Caki2 (cell line): ENCODE results near the gene STARD13. TPM values are rescaled to one million over a fixed set of nuclear protein-coding genes. Genes with fewer than 3 reads are reported as not detected.
A peak's percentile ranks its signal among the peaks of the same experiment; 100 is the strongest.

ENCODE experiments used
- DNase-seq: peaks from one replicate; pipeline ENCODE4 v3.0.0-alpha.2; 2015; ENCODE audit warnings: low read depth
- in situ Hi-C: cut with HindIII; loops from 2 replicates; pipeline ENCODE4 v1.10.0; 2016; ENCODE audit warnings: low sequenced_read_pairs, low pct_unique_long_range_greater_than_20kb, mixed read lengths
- total RNA-seq: library from RNA; depleted of rRNA; stranded (reverse); fragments of >200 nt; shearing (Covaris generic); gene quantifications from 2 replicates; pipeline ENCODE4 v1.2.3, GENCODE V29; 2014; ENCODE audit warnings: low replicate concordance

Gene STARD13
- total RNA-seq, 1 experiment from 2014 or later: 9.3 TPM

DNA sequence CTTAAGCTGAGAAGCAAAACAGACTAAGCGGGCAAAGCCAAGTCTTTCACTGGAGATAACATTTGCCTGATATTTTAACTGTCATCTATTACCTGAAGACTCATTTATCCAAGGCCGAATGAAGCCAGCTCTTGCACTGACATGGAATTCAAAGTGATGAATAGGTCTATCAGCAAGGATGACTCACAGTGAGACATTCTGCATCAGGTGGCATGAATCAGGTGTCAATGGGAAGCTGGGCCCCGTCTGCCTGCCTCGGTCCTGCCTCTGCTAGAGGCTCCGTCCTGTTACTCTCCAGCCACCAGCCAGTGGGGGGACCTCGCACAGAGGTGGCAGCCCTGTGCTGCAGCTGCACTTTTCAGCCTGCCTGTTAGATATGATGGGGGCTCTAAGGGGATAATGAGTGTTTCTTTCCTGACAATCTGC lies 23.5 kb downstream of the STARD13 start:
- DNase-seq: peak; percentile 60
- in situ Hi-C loops: no loop called here

DNA sequence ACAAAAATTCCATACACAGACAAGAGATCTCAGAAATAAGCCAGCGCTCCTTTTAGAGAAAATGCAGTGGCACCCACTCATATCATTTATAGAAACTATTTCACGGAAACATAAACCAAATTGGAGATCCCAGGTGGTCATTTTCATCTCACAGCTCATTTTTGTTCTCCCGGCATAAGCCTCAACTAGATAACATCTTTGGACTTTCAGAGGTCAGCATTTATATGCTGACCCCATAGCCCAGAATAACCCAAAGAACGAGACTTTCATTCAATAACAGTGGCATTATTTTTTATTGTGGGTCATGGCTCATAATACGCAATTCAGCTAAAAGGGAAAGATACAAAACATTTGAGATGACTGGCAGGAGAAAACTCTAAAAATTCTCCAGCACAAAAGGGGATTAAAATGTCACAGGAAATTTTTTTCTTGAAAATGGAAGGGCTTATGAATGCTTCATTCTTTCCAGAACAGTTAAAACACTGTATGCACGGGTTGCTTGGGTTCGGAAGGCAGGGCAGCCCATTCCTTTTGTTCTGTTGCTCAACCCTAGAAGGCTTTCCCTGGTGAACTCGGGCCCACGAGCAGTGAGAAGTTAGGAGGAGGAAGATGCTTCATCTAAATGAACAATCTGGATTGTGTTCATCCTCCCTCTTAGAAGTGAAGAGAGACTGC lies 24.0 kb downstream of the STARD13 start:
- DNase-seq: no peak
- in situ Hi-C loops: no loop called here

DNA sequence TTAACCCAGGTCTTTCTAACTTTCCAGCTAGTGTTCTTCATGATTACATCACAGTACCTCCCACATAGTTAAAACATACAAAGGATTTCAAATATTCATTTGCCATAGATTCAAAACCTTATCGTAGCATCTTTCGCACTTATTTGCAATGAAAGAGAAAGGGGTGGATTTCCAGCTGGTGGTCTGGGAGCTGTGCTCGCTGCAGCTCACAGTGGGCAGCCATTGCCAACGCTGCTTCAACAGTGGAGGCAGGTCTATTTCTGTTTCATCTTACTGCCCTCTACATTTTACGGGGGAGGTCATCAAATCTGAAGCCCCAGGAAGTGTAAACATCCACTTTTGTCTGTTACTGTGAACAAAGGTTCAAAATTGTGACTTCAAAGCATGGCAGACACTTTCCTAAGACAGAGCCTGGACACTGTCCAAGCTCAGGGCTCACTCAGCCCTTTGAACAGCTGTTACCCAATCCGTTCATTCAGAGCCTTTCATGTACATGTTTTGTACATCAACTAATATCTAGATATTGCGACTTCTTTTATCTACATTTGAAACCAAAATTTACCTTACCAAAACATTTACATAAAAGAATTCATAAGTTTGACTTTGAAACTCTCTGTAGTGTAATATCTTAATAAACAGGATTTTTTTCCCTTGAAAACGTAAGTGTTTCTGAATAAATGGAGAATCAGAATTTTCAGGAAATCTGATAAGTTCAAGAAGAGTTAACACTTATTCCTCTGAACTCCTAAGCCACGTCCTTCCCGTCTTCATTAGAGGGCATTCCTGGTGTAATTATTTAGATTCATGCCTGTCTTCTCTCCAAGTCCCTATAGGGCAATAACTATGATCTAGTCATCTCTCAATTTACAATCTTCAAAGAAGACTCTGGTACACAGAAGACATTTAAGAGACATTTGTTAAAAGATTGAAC lies 25.1 kb downstream of the STARD13 start:
- in situ Hi-C loops: no loop called here
- DNase-seq: no peak

DNA sequence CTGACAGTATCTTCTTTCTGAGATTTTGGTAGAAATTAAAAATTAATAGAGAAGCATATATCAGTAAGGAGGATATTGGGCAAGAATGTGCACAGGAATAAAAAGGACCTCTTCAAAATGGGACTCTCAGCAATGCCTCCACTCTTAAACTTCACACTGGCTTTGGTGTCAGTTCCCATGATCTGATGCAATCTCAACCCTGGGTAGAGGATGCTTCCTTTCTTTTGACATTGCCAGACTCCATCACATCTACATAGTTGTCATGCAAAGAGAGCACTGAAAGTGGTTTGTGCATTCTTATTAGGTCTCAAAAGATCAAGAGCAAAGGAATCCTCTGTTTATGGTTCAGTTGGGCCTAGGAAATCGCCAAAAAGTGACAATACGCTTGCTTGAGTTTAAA lies 26.3 kb downstream of the STARD13 start:
- in situ Hi-C loops: no loop called here
- DNase-seq: no peak

DNA sequence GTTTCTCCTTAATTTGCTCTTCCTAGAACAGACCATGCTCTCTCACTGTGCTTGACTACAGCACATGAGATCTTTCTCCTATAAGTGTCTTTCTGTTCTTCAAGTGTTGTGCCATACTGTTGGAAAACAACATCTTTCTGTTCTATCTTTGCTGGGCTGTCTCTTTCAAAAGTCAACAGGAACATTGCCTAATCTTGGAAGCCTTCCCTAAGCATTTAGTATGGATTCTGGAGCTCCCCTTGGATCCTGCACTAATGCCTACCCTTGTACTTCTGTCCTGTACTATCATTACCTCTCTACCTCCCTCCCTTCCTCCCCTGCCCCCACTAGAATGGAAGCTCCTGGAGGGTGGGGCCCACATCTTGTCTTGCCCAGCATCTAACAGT lies 26.8 kb downstream of the STARD13 start:
- in situ Hi-C loops: no loop called here
- DNase-seq: no peak

DNA sequence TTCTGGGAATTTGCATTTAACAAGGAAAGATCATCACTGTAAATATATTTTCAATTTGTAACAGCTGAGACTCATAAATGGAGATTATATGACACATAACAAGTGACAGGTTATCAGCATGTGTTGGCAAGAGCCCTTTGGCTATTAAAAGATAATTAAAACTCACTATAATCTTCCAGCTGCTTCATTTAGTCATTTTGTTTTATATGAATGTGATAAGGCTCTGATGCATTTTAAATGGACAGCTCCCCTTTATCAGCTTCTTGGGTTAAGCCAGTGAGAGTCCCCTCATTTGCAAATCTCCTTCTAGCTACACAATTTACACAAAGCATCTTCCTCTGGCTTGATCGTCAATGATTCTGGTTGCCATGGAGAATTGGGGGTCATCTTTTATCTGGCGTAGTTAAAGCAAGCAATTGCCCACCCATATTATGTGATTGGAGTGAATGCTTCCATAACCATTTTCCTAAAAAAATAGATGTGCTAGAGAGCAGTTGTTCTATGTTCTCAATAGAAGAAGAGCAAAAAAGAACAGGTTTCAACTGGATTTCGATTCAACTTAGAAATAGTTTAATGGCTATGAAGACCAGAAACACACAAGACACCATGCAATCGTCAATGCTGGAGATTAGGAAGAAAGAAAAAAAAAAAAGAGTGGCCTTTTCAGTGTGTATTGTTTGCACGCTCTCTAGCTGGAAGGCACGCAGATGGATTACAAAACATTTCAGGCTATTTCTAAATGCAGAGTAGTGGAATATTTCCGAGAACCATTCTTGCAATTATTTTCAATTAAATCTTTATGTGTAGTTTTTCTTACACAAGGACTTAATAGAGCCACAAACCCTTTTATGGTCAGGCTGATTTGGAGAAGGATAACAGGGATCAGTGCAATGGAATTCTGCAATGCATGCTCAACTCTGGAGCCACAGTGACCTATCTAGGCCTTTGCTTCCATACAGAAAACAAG lies 27.4 kb downstream of the STARD13 start:
- no peak for DNase-seq
- in situ Hi-C loops: no loop called here

DNA sequence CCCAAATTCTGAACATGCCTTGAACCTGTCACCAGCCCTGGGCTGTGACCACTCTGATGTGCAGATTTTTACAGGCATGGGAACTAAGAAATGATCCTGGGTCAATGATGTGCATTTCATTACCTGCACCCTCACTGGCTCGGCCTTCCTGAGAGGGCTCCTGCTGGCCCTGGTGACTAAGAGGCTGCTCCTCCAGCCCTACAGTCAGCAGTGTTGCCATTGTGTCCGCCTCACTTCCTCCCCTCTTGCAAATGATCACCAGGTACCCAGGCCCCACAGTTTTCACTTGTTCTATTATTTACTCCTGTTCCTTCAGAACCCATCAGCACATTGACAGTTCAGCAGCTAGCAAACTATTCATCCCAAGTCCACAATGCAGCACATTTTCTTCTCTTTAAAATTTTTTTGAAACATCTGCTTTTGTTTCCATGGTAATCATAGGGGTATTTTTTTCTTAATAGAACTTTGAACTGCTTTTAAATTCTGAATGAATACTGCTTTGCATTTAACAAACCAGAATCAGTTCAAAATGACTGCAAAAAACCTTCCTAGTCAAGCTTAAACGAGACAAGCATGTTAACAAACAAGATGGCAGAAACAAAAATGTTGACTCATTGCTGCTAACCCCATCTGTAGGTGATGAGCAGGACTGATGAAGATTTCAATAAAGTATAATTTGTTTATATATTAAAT lies 29.3 kb downstream of the STARD13 start:
- in situ Hi-C loops: no loop called here
- no peak for DNase-seq

DNA sequence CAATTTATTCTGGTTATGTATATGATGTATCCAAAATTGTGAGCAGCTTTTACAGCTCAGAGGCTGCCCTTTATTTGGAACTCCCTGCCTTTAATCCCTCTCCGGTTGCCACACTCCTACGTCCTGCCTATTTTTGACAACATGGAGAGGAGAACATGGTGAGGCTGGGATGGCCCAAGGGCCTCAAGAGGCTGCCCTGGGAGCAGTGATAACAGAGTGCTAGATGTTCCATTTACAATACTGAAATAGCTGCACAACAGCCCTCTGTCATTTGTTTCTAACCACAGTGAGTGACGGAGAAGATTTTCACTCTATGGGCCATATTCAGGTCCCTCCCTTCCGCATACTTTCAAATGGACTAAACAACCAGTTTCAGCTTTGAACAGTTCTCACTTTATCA lies 33.4 kb downstream of the STARD13 start:
- in situ Hi-C loops: no loop called here
- DNase-seq: no peak

DNA sequence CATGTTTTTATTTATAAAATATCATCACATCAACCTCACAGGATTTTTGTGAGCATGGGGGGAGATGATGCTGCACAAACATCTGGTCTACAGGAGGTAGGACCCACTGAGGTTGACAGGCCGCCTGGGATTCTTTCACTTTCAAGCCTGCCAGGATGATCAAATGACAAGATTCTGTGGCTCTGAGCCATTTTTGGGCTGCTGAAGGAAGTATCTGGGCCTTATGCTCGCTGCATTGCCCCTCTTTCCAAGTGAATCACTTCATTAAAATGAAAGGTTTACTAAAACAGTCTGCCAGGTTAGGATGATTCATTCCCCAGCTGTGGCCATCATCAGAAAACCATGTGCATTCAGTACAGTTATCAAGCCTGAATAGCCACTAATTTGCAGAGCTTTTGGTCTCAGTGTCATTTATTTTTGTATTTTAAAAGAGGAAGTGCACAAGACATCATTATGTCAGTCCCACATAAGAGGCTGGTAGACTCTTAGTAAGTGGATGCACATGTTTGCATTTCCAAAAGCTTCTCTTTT lies 34.4 kb downstream of the STARD13 start:
- peak; percentile 66 for DNase-seq

DNA sequence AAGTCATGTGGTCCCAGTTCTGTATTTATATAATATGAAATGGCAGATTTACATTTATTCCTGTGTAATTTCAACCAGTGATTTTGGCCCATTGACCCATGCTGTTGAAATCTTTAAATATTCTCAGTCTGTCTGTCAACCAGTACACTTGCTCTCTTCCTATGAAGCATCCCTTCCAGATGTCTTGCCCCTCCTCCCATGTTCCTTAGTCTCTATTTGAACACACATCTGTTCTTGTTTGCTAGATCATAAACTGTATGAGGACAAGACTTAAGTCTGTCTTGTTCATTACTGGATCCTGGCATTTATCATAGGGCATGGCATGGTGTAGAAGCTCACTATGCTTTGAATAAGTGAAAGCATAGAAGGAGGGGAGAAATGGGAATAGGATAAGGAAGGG lies 34.9 kb downstream of the STARD13 start:
- in situ Hi-C loops: no loop called here
- no peak for DNase-seq

More for the DNA sequence above, 34.4 kb downstream of the STARD13 start:
- in situ Hi-C loops: no loop called here

DNA sequence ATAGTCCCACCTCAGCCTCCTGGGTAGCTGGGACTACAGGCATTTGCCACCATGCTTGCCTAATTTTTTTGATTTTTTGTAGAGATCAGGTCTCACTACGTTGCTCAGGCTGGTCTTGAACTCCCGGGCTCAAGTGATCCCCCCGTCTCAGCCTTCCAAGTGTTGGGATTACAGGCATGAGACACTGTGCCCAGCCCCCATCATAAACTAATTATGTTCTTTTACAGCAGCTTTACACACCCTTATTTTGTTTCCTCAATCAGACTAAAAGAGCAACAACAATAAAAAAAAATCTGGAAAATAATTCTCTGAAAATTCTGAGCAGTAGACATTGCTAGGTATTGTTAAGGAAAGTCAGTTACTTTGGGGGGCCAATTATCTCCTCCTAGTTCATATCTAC lies 35.7 kb downstream of the STARD13 start:
- in situ Hi-C loops: no loop called here
- DNase-seq: no peak

DNA sequence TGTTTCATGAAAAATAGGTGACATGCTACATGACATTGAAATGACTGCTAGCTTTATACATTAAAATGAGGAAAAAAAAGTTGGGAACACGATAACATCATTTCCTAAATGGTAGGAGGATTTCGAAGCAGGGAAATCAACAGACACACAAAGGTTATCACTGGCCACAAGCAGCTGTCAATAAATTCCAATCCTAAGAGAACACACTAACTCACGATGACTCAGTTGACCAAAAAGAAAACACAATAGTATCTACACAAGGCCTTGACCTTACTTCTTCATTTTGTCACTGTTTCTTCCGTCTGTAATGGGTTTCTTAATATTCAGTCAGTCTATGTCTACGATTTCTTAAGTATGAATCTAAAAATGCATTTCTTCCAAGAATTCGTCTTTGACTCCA lies 36.5 kb downstream of the STARD13 start:
- in situ Hi-C loops: no loop called here
- no peak for DNase-seq

DNA sequence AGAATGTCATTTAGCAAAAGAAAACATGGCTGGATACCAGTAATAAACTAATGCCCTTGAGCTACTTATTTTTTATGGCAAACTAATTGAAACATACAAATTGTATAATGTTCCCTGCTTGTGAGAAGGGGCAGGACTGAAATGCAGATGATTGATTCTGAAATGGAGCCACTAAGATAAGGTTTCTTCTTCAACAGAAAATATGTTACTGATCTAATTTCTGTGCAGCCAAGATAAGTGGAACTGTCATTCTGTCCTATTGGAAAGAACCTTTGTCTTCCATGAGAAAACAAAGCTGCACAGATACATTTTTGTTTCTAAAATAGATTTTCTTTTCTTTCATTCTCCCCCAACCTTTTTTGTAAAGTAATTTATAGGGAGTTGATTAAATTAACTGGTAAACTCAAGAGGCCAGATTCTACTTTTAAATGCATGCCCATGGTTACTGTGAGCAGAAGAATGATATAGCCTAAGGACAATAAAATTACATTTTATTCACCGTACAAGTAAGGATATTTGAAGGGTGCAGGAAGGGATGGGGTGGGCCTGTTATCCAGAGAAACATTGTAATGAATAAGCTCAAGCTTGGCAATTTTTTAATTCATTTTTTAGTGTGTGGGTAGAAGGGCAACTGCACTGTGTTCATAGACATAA lies 39.9 kb downstream of the STARD13 start:
- DNase-seq: no peak
- in situ Hi-C loops: no loop called here

DNA sequence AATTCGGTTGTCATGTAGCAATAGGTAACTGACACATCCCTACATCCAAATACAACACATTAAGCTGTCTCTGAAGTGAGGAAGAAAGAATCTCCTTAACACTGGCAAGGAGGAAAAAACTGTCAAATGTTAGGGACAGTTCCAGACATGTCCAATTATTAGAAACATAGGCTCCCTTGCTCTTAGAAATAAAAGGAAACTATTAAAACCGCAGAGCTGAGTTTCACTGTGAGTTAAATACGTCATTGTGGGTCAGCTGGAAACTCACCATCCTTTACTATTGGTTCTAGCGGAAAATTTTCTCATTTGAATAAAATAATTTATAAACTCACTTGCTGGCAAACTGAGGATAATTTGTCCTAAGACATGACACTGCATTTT lies 40.7 kb downstream of the STARD13 start:
- in situ Hi-C loops: no loop called here
- DNase-seq: no peak

DNA sequence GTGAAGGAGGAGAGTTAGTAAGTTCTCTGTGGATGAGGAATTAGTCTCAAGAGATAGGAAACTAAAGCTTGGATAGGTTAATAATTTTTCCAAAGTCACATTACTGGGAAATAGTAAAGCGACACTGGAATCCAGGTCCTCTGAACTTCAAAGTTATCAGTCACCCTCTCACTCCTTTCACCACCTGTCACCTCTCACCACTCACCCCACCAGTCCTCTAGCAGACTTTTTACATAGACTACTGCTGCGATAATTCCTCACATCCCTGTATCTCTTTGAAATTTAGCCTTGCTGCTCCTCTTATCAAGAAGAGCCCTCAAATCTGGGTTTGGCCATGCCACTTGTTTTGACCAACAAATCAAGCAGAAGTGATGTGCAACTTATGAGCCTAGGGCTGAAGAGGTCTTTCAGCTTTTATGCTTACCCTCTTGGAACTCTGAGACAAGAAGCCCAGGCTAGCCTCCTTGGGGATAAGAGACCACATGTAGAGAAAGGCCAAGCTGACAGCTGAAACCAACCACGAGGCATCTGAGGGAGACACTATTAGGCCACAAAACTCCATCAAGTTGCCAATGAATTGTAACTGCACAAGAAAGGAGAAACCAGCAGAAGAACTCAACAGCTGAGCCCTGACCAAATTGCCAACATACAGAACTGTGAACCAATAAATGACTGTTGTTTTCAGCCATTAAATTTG lies 41.2 kb downstream of the STARD13 start:
- in situ Hi-C loops: no loop called here

DNA sequence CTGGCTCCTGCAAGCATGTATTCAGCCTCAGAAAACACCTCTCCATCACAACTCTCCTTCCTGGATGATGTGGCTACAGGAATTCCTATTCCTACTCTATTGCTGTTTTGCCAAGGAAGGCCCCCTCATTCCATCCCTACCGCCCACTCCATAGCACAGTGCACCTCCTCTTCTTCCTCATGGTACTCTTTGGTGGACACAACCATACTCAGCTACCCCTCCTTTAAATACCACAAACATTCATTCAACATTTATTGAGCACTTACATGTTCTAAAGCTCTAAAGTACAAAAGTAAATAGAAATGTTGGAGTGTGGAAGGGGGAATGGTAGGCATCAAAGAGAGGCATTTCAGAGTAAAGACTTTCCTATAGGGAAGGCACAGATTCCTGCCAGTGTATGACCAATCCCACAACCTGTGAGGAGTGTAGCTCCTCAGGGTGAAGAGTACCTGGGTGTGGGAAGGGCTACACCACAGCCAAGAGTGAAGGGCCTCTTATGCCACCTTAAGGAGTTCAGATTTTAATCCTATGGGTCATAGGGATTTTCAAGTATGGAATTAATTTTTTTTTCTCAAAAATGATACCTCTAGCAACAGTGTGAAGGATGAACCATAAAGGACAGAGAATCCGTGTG lies 42.5 kb downstream of the STARD13 start:
- DNase-seq: no peak
- in situ Hi-C loops: no loop called here

More for the DNA sequence above, 41.2 kb downstream of the STARD13 start:
- no peak for DNase-seq
